ENCODE results near the gene PALM. TPM values are rescaled to one million over a fixed set of nuclear protein-coding genes. Genes with fewer than 3 reads are reported as not detected.

PALM gene
- total and polyA plus RNA-seq, 9 of the 15 experiments (the other 6 are each of a cell fraction or from before 2014, with no cell fraction given), result 0.04 to 6.6 (median 1.7) TPM

DNA sequence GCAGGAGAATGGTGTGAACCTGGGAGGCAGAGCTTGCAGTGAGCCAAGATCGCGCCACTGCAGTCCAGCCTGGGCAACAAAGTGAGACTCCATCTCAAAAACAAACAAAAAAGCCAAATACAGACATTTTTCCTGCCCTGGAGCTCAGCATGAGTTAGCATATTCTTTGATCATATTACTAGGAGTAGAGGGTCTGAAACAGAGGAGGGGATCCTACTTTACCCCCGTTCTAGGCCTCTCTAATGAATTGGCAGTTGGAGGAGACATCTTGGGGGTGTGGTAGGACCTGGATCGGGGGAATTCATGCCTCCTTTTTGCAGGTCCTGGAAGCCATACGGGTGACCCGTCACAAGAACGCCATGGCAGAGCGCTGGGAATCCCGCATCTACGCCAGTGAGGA lies 54.4 kb downstream of the PALM start:
- FAIRE-seq (no peak), ATAC-seq (no peak), DNase-seq (ENCODE audit: extremely low read depth in 1 of 4, low spot score in 3 of 4) (no peak)
- BruUV-seq (replicated peaks), result no TSS peak
- in situ Hi-C loops (cut with MboI), result loop anchor here (5.0 to 25.0 kb wide), 2 partner anchors 224 to 474 kb away; partner anchors contain the start of genes ATP5F1D, CBARP and MIDN
- Histone ChIP-seq H3K79me2 (ENCODE audit: control insufficient read depth, insufficient read depth, low read length) (no peaks in the 10 kb centered on the region), H3K9me3 (replicated peaks; ENCODE audit: control insufficient read depth, insufficient read depth, low read depth, low read length) (peaks cover 6% of the 10 kb centered on the region; the same call in 1 of the 2 replicates), H2AFZ (ENCODE audit: low read depth, low read length) (no peak overlapping the region), H3K9me1 (ENCODE audit: control insufficient read depth, insufficient read depth, low read length) (no peaks in the 10 kb centered on the region), H4K20me1 (replicated peaks; ENCODE audit: control insufficient read depth, insufficient read depth, low read length) (no peaks in the 10 kb centered on the region), H3K4me2 (ENCODE audit: insufficient read depth, low read length) (no peak overlapping the region), H3K4me1 (replicated peaks in 1 of 2; ENCODE audit: control insufficient read depth in 2 of 2, insufficient read depth in 2 of 2, low read length in 2 of 2) (peaks cover 0 to 16% of the 10 kb centered on the region in 2 experiments; a peak in 3 of 5 replicates), H3K27me3 (ENCODE audit: control insufficient read depth in 2 of 2, insufficient read depth in 2 of 2, low read length in 2 of 2) (no peaks in the 10 kb centered on the region), H3K36me3 (ENCODE audit: control insufficient read depth, insufficient read depth, low read length) (no peaks in the 10 kb centered on the region), H3K27ac (ENCODE audit: extremely low read depth, low read depth, low read length) (no peak overlapping the region), H3K4me3 (no peak overlapping the region), H3K9ac (ENCODE audit: insufficient read depth in 1 of 2, low read depth in 2 of 2, low read length in 2 of 2) (no peak overlapping the region)
- intact Hi-C loops (cut with micrococcal nuclease), result no loop called here
- ChIA-PET POLR2A (interaction anchor here (1.2 kb wide), 1 partner anchor 15 kb away, joined by 5 read pairs; no protein-coding TSS in a partner anchor), CTCF (ENCODE audit: low intra/inter-chr PET ratio) (no interaction called here)
- TF ChIP-seq BCOR (IDR thresholded peaks at IDR 0.05) (peak; percentile 86), NFATC3 (IDR thresholded peaks at IDR 0.05) (no peak), KDM1A (IDR thresholded peaks at IDR 0.05) (peak; percentile 50 to 61; a peak in 3 of 4 replicates), MAZ (CRISPR knock-in tag; conservative IDR thresholded peaks at IDR 0.05 in 1 of 2, IDR thresholded peaks at IDR 0.05 in 1 of 2) (no peak), C11orf30 (IDR thresholded peaks at IDR 0.05; ENCODE audit: low read depth) (peak; percentile 26; the same call in 1 of the 2 replicates), RBM25 (IDR thresholded peaks at IDR 0.05; ENCODE audit: low read depth, low read length, severe bottlenecking) (peak; percentile 72)
- TF ChIP-seq, protein P1, sequence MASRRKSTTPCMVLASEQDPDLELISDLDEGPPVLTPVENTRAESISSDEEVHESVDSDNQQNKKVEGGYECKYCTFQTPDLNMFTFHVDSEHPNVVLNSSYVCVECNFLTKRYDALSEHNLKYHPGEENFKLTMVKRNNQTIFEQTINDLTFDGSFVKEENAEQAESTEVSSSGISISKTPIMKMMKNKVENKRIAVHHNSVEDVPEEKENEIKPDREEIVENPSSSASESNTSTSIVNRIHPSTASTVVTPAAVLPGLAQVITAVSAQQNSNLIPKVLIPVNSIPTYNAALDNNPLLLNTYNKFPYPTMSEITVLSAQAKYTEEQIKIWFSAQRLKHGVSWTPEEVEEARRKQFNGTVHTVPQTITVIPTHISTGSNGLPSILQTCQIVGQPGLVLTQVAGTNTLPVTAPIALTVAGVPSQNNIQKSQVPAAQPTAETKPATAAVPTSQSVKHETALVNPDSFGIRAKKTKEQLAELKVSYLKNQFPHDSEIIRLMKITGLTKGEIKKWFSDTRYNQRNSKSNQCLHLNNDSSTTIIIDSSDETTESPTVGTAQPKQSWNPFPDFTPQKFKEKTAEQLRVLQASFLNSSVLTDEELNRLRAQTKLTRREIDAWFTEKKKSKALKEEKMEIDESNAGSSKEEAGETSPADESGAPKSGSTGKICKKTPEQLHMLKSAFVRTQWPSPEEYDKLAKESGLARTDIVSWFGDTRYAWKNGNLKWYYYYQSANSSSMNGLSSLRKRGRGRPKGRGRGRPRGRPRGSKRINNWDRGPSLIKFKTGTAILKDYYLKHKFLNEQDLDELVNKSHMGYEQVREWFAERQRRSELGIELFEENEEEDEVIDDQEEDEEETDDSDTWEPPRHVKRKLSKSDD (conservative IDR thresholded peaks at IDR 0.05; ENCODE audit: low read length), result no peak
- 73% methylated on average over 10 of the region's 10 CpGs for WGBS (ENCODE audit: insufficient coverage, low coverage, missing lambda C conversion rate)

Data from K562 (cell line).